HG03342 (cell line): ENCODE measurements around the gene JTB.
A peak's percentile ranks its signal among the peaks of the same experiment; 100 is the strongest.

ENCODE experiments used
- ATAC-seq: cut with Tn5 transposase; IDR thresholded peaks from one replicate; pipeline ENCODE4 v1.9.1; 2021; ENCODE audit warnings: mild to moderate bottlenecking, moderate library complexity; ENCODE audit not compliant: unreplicated experiment

JTB gene

GRCh38 chr1:153956997-153957715, 20.3 kb downstream of the JTB start:
- no peak for ATAC-seq

GRCh38 chr1:153954826-153955225, 22.6 kb downstream of the JTB start:
- ATAC-seq, result no peak

GRCh38 chr1:153953859-153954365, 23.6 kb downstream of the JTB start:
- no peak for ATAC-seq

- ATAC-seq, result no peak
Measured at GRCh38 chr1:153951801-153952200, 25.7 kb downstream of the JTB start.

GRCh38 chr1:153951183-153951582, 26.3 kb downstream of the JTB start:
- no peak for ATAC-seq

- peak; percentile 52 for ATAC-seq
Measured at GRCh38 chr1:153946622-153947241, 30.7 kb downstream of the JTB start, which contains the start of gene DENND4B. TSS of gene DENND4B (minus strand) at chr1:153946718. CDS start at chr1:153944374, 2,344 bp downstream.

GRCh38 chr1:153945795-153946621, 31.5 kb downstream of the JTB start:
- peak; percentile 67 for ATAC-seq

- ATAC-seq, result no peak
Measured at GRCh38 chr1:153945131-153945794, 32.2 kb downstream of the JTB start.

GRCh38 chr1:153944827-153945117, 32.7 kb downstream of the JTB start:
- no peak for ATAC-seq

- no peak for ATAC-seq
Measured at GRCh38 chr1:153944005-153944826, 33.3 kb downstream of the JTB start.

GRCh38 chr1:153942766-153943549, 34.5 kb downstream of the JTB start:
- ATAC-seq, result no peak

- no peak for ATAC-seq
Measured at GRCh38 chr1:153941826-153942725, 35.4 kb downstream of the JTB start.

GRCh38 chr1:153940756-153941155, 36.7 kb downstream of the JTB start:
- no peak for ATAC-seq

- no peak for ATAC-seq
Measured at GRCh38 chr1:153939476-153939875, 38.0 kb downstream of the JTB start.

GRCh38 chr1:153938996-153939395, 38.5 kb downstream of the JTB start:
- no peak for ATAC-seq

- no peak for ATAC-seq
Measured at GRCh38 chr1:153937331-153937730, 40.1 kb downstream of the JTB start.

GRCh38 chr1:153936011-153936802, 41.3 kb downstream of the JTB start:
- no peak for ATAC-seq

- no peak for ATAC-seq
Measured at GRCh38 chr1:153934746-153935145, 42.7 kb downstream of the JTB start.
